GM21423 (cell line): ENCODE results near the gene ABHD12B.
"Not testable (repeated sequence)": the region's sequence is repeated elsewhere in the genome, so short reads cannot be mapped to it uniquely, and the experiment has no call there.

Source experiments
- ATAC-seq: cut with Tn5 transposase; IDR thresholded peaks from one replicate; pipeline ENCODE4 v1.9.1; 2021; ENCODE audit warnings: mild to moderate bottlenecking, moderate library complexity; ENCODE audit not compliant: unreplicated experiment

Gene ABHD12B

GRCh38 chr14:50883827-50884197, 12.0 kb downstream of the ABHD12B start:
- ATAC-seq = no peak

- ATAC-seq = no peak
Observed at GRCh38 chr14:50887476-50887875, 15.6 kb downstream of the ABHD12B start.

- no peak for ATAC-seq
Observed at GRCh38 chr14:50892255-50892654, 20.4 kb downstream of the ABHD12B start.

GRCh38 chr14:50896421-50896820, 24.6 kb downstream of the ABHD12B start:
- ATAC-seq = not testable (repeated sequence)

- ATAC-seq = not testable (repeated sequence)
Observed at GRCh38 chr14:50897005-50897404, 25.2 kb downstream of the ABHD12B start.

GRCh38 chr14:50897658-50898175, 25.9 kb downstream of the ABHD12B start:
- no peak for ATAC-seq

GRCh38 chr14:50901361-50901760, 29.5 kb downstream of the ABHD12B start:
- ATAC-seq = no peak

GRCh38 chr14:50904719-50905118, 32.9 kb downstream of the ABHD12B start:
- ATAC-seq = no peak

GRCh38 chr14:50906326-50907065, 34.6 kb downstream of the ABHD12B start:
- no peak for ATAC-seq

GRCh38 chr14:50910495-50911420, 38.9 kb downstream of the ABHD12B start:
- no peak for ATAC-seq

- ATAC-seq = no peak
Observed at GRCh38 chr14:50917449-50917848, 45.6 kb downstream of the ABHD12B start.

GRCh38 chr14:50919524-50919923, 47.7 kb downstream of the ABHD12B start:
- not testable (repeated sequence) for ATAC-seq

- no peak for ATAC-seq
Observed at GRCh38 chr14:50920482-50921230, 48.8 kb downstream of the ABHD12B start.

GRCh38 chr14:50922803-50923202, 51.0 kb downstream of the ABHD12B start:
- no peak for ATAC-seq

GRCh38 chr14:50924236-50924635, 52.4 kb downstream of the ABHD12B start:
- ATAC-seq = no peak

GRCh38 chr14:50924843-50925242, 53.0 kb downstream of the ABHD12B start:
- no peak for ATAC-seq

- ATAC-seq = no peak
Observed at GRCh38 chr14:50926851-50927386, 55.1 kb downstream of the ABHD12B start.

GRCh38 chr14:50928002-50928635, 56.3 kb downstream of the ABHD12B start:
- no peak for ATAC-seq

GRCh38 chr14:50929506-50929905, 57.7 kb downstream of the ABHD12B start:
- ATAC-seq = no peak

- no peak for ATAC-seq
Observed at GRCh38 chr14:50931559-50931958, 59.7 kb downstream of the ABHD12B start.
